ENCODE data around the gene BSN.

BSN gene

GRCh38 chr3:49626101-49626581 is 71.9 kb downstream of the BSN start:
- DNase-seq (ENCODE audit: low read depth in 2 of 2, low spot score in 1 of 2), result no peak

- no peak for DNase-seq (ENCODE audit: low read depth in 2 of 2, low spot score in 1 of 2)
Measured at GRCh38 chr3:49626796-49627195, 72.5 kb downstream of the BSN start.

GRCh38 chr3:49627634-49628033 is 73.4 kb downstream of the BSN start:
- no peak for DNase-seq (ENCODE audit: low read depth in 2 of 2, low spot score in 1 of 2)

- no peak for DNase-seq (ENCODE audit: low read depth in 2 of 2, low spot score in 1 of 2)
Measured at GRCh38 chr3:49628249-49628648, 74.0 kb downstream of the BSN start.

- DNase-seq (ENCODE audit: low read depth in 2 of 2, low spot score in 1 of 2), result no peak
Measured at GRCh38 chr3:49629451-49629850, 75.2 kb downstream of the BSN start.

GRCh38 chr3:49629866-49630265 is 75.6 kb downstream of the BSN start:
- DNase-seq (ENCODE audit: low read depth in 2 of 2, low spot score in 1 of 2), result no peak

GRCh38 chr3:49630784-49631183 is 76.5 kb downstream of the BSN start:
- no peak for DNase-seq (ENCODE audit: low read depth in 2 of 2, low spot score in 1 of 2)

GRCh38 chr3:49634736-49635135 is 80.5 kb downstream of the BSN start:
- DNase-seq (ENCODE audit: low read depth in 2 of 2, low spot score in 1 of 2), result no peak

- no peak for DNase-seq (ENCODE audit: low read depth in 2 of 2, low spot score in 1 of 2)
Measured at GRCh38 chr3:49636883-49637609, 82.8 kb downstream of the BSN start.

GRCh38 chr3:49638445-49638844 is 84.2 kb downstream of the BSN start:
- DNase-seq (ENCODE audit: low read depth in 2 of 2, low spot score in 1 of 2), result no peak

- no peak for DNase-seq (ENCODE audit: low read depth in 2 of 2, low spot score in 1 of 2)
Measured at GRCh38 chr3:49639551-49639950, 85.3 kb downstream of the BSN start.

GRCh38 chr3:49641292-49641691 is 87.0 kb downstream of the BSN start:
- no peak for DNase-seq (ENCODE audit: low read depth in 2 of 2, low spot score in 1 of 2)

- no peak for DNase-seq (ENCODE audit: low read depth in 2 of 2, low spot score in 1 of 2)
Measured at GRCh38 chr3:49641921-49642707, 87.8 kb downstream of the BSN start.

- DNase-seq (ENCODE audit: low read depth in 2 of 2, low spot score in 1 of 2), result no peak
Measured at GRCh38 chr3:49642708-49643145, 88.5 kb downstream of the BSN start.

- DNase-seq (ENCODE audit: low read depth in 2 of 2, low spot score in 1 of 2), result no peak
Measured at GRCh38 chr3:49644684-49645083, 90.4 kb downstream of the BSN start.

GRCh38 chr3:49646236-49646635 is 92.0 kb downstream of the BSN start:
- DNase-seq (ENCODE audit: low read depth in 2 of 2, low spot score in 1 of 2), result no peak

GRCh38 chr3:49647741-49648140 is 93.5 kb downstream of the BSN start:
- DNase-seq (ENCODE audit: low read depth in 2 of 2, low spot score in 1 of 2), result no peak

GRCh38 chr3:49648354-49649019 is 94.2 kb downstream of the BSN start:
- DNase-seq (ENCODE audit: low read depth in 2 of 2, low spot score in 1 of 2), result no peak

- no peak for DNase-seq (ENCODE audit: low read depth in 2 of 2, low spot score in 1 of 2)
Measured at GRCh38 chr3:49649576-49649975, 95.3 kb downstream of the BSN start.

- no peak for DNase-seq (ENCODE audit: low read depth in 2 of 2, low spot score in 1 of 2)
Measured at GRCh38 chr3:49650177-49650576, 95.9 kb downstream of the BSN start.

- DNase-seq (ENCODE audit: low read depth in 2 of 2, low spot score in 1 of 2), result no peak
Measured at GRCh38 chr3:49650637-49651036, 96.4 kb downstream of the BSN start.
